Stimulated activated naive CD8-positive, alpha-beta T cell treated with anti-CD3 and anti-CD28 coated beads, Interleukin-15, Interleukin-2, amounts not matched to agents 100 ng/mL and 50 ng/mL, for 24 hours (primary cell): ENCODE measurements around the gene PRDX1.
"Not testable (repeated sequence)": the region's sequence is repeated elsewhere in the genome, so short reads cannot be mapped to it uniquely, and the experiment has no call there.

Experiments
- H3K27ac Mint-ChIP-seq: one replicate; pipeline ENCODE4 v1.8.0; 2021; ENCODE audit warnings: mild to moderate bottlenecking, mixed read lengths
- H3K27me3 Mint-ChIP-seq: one replicate; pipeline ENCODE4 v1.8.0; 2021; ENCODE audit warnings: mixed read lengths
- H3K36me3 Mint-ChIP-seq: one replicate; pipeline ENCODE4 v1.8.0; 2021; ENCODE audit warnings: low read depth, mixed read lengths
- H3K4me1 Mint-ChIP-seq: one replicate; pipeline ENCODE4 v1.8.0; 2021; ENCODE audit warnings: low read depth, mixed read lengths
- H3K4me3 Mint-ChIP-seq: one replicate; pipeline ENCODE4 v1.8.0; 2021; ENCODE audit warnings: mild to moderate bottlenecking, mixed read lengths
- H3K9me3 Mint-ChIP-seq: one replicate; pipeline ENCODE4 v1.8.0; 2021; ENCODE audit warnings: mixed read lengths

PRDX1 gene

DNA sequence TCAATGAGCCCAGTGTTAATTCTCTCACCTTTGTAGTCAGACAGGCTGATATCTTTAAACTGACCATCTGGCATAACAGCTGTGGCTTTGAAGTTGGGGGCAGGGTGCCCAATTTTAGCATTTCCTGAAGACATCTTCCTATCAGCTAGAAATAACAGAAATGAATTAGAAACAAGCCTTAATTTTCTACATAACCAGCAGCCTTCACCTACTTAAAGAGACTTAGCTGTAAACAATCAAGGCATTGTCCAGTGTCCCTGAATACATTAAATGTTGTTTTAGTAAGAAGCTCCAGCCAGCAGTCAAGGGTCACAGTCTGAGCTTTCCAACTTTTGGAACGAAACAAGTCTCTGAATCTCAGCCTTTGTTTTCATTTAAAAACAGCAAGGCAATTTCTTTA is 2.8 kb downstream of the PRDX1 start:
- Mint-ChIP-seq H3K4me1 (peaks cover 68% of the 10 kb centered on the region), H3K27ac (no peak overlapping the region), H3K9me3 (no peaks in the 10 kb centered on the region), H3K36me3 (peaks cover 51% of the 10 kb centered on the region), H3K27me3 (no peaks in the 10 kb centered on the region), H3K4me3 (peak overlapping the region; percentile 96)

DNA sequence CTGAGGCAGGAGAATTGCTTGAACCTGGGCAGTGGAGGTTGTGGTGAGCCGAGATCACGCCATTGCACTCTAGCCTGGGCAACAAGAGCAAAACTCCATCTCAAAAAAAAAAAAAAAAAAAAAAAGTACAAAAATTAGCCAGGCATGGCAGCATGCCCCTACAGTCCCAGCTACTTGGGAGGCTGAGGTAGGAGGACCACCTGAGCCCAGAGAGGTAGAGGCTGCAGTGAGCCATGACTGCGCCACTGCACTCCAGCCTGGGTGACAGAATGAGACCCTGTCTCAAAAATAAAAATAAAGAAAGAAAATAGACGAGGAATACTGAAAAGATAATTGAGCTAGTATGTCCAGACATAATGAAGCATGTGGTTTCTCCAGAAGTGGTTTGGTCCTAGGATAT is 3.3 kb downstream of the PRDX1 start:
- not testable (repeated sequence) for H3K9me3 Mint-ChIP-seq, H3K27me3 Mint-ChIP-seq
- Mint-ChIP-seq H3K4me1 (peaks cover 62% of the 10 kb centered on the region), H3K27ac (peak overlapping the region; percentile 52), H3K36me3 (peaks cover 56% of the 10 kb centered on the region), H3K4me3 (peak overlapping the region; percentile 96)

DNA sequence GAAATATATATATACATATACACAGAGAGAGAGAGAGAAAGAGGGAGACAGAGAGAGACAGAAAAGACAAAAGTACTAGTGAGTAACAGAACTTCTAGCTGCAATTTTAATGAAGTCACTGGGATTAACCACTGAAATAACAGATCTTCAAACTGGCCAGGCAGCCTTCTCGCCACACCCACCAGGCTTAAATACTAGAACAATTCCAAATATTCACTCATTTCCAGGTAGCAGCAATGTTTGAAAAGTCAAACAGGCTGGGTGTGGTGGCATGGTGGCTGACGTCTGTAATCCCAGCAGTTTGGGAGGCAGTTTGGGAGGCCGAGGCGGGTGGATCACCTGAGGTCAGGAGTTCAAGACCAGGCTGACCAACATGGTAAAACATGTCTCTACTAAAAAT is 5.2 kb downstream of the PRDX1 start:
- Mint-ChIP-seq H3K27me3 (no peaks in the 10 kb centered on the region), H3K4me3 (no peak overlapping the region), H3K27ac (peak overlapping the region; percentile 47), H3K4me1 (peaks cover 47% of the 10 kb centered on the region), H3K36me3 (peaks cover 70% of the 10 kb centered on the region), H3K9me3 (no peaks in the 10 kb centered on the region)

DNA sequence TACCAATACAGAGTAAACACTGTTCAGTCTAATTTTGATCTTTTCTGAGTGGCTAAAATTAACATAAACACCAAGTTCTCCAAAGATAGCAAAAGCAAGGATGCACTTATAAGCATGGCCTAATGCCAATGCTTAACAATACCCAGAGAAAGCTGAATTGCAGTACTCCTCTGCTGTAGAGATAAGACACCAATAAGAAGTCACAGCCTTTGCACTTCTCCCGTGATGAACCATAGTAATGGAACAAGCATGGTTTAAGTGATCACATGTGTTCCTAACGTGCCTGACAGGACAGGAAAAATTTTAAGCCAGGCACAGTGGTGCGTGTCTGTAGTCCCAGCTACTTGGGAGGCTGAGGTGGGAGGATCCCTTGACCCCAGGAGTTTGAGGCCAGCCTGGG is 5.6 kb downstream of the PRDX1 start:
- H3K27ac Mint-ChIP-seq, result peak overlapping the region; percentile 47
- no peak overlapping the region for H3K4me3 Mint-ChIP-seq
- peaks cover 47% of the 10 kb centered on the region for H3K4me1 Mint-ChIP-seq
- H3K36me3 Mint-ChIP-seq, result peaks cover 75% of the 10 kb centered on the region
- no peaks in the 10 kb centered on the region for H3K9me3 Mint-ChIP-seq
- no peaks in the 10 kb centered on the region for H3K27me3 Mint-ChIP-seq

GRCh38 chr1:45513532-45514260 is 8.0 kb downstream of the PRDX1 start:
- H3K36me3 Mint-ChIP-seq, result peaks cover 82% of the 10 kb centered on the region

DNA sequence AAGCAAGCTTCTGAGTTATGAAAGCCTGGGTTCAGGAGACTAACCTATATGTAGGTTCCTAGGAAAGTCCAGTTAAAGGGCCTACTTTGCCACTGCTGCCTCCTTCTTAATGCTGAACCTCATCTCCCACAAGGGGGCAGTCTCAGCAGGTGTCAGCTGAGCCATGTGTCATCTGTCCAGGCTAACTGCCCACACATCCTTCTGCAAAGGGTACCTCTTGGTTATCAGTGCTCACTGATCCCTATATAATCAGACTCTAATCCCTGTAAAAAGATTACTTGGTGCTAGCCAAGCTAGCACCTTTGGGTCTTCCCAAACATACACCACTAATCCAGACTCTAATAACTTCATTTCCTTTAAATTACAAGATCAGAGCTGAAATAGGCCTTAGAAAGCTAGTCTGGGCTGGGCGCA is 9.0 kb downstream of the PRDX1 start:
- Mint-ChIP-seq H3K9me3 (no peaks in the 10 kb centered on the region), H3K4me3 (no peak overlapping the region), H3K27ac (no peak overlapping the region), H3K27me3 (no peaks in the 10 kb centered on the region), H3K36me3 (peaks cover 82% of the 10 kb centered on the region), H3K4me1 (peaks cover 27% of the 10 kb centered on the region)

More at GRCh38 chr1:45513532-45514260, 8.0 kb downstream of the PRDX1 start:
- Mint-ChIP-seq H3K4me1 (peaks cover 32% of the 10 kb centered on the region), H3K27ac (peak overlapping the region; percentile 21)
- H3K9me3 Mint-ChIP-seq, H3K4me3 Mint-ChIP-seq, H3K27me3 Mint-ChIP-seq: not testable (repeated sequence)

- Mint-ChIP-seq H3K27me3 (no peaks in the 10 kb centered on the region), H3K4me1 (peaks cover 14% of the 10 kb centered on the region), H3K27ac (no peak overlapping the region), H3K4me3 (no peak overlapping the region), H3K36me3 (peaks cover 70% of the 10 kb centered on the region), H3K9me3 (no peaks in the 10 kb centered on the region)
These were observed 10.6 kb downstream of the PRDX1 start for GRCh38 chr1:45510972-45511527.

DNA sequence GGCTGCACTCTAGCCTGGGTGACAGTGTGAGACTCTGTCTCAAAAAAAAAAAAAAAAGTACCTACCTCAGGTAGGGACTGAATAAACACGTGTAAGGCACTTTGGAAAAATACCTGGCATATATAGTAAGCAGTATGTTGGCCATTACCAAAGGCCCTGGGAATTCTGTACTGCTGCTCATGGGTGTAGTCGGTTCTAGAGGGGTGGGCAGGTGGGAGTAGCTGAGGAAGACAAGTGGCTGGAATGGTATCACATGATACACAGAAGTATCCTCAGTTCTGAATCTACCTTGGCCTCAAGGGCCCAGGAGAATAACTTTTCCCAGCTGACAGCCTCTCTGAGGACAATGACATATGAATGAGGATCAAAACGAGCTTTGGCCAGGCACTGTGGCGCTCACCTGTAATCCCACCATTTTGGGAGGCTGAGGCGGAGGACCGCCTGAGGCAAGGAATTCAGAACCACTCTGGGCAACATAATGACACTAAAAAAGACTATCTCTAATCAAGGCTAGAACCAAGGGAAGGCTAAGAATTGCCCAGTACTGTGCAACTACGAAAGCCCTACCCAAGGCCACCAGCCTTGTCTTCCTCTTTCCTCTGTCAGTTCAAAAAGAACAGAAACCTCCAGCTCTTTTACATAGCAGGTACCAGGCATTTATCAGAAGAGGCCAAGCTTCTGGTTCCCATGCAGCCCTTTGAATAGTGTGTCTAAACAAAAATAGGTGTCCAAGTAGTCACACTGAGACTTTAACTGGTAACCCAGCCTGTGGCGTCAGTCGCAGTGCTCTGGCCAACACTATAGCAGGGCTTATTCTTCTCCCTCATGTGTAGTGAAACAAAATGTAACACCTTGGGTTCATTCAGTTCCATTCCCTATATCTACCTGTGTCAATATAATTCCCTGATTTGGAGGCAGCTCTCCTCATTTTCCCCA is 11.4 kb downstream of the PRDX1 start:
- no peak overlapping the region for H3K4me3 Mint-ChIP-seq
- H3K9me3 Mint-ChIP-seq, result no peaks in the 10 kb centered on the region
- H3K36me3 Mint-ChIP-seq, result peaks cover 63% of the 10 kb centered on the region
- no peaks in the 10 kb centered on the region for H3K27me3 Mint-ChIP-seq
- peaks cover 8% of the 10 kb centered on the region for H3K4me1 Mint-ChIP-seq
- no peak overlapping the region for H3K27ac Mint-ChIP-seq

DNA sequence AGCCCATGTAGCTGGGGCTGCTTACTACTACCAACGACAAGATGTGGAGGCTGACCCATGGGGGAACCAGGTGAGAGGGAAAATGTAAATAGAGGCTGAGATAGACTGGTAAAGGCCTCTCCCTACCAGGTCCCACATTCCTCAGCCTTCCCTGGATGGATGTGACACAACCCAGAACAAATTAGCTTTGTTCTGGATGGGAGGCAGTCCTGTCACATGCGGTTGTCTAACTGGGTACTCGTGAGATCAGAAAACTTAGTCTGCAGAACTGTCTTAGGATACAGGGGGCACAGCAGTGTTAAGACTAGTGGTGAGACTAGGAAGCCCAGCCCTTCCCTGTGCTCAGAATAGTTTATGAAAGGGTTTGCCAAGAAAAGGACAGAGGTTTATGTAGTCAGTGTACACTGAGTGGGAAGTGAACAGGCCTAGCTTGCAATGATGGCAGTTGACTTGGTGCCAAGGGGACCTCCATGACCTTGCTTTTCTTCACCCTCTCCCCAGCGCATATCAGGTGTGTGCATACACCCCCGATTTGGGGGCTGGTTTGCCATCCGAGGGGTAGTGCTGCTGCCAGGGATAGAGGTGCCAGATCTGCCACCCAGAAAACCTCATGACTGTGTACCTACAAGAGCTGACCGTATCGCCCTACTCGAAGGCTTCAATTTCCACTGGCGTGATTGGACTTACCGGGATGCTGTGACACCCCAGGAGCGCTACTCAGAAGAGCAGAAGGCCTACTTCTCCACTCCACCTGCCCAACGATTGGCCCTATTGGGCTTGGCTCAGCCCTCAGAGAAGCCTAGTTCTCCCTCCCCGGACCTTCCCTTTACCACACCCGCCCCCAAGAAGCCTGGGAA is 13.2 kb downstream of the PRDX1 start:
- Mint-ChIP-seq H3K4me3 (no peak overlapping the region), H3K4me1 (peaks cover 3% of the 10 kb centered on the region), H3K27me3 (no peaks in the 10 kb centered on the region), H3K36me3 (peaks cover 45% of the 10 kb centered on the region), H3K27ac (no peak overlapping the region), H3K9me3 (no peaks in the 10 kb centered on the region)

DNA sequence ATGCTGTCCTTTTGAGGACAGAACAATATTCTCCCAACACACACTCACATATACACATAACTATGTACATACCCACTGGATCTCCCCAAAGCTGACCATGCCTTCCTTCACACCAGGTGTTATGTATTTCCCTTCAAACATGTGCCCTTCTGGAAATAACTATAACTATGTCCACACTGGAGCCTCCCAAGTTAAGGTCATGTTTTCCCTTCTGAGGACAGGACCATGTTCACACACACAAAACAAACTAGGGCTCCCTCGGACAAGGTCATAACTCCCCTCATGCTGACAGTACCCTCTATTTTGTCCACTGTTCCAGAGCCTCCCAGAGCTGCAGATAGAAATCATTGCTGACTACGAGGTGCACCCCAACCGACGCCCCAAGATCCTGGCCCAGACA is 13.8 kb downstream of the PRDX1 start:
- H3K27ac Mint-ChIP-seq, result no peak overlapping the region
- peaks cover 39% of the 10 kb centered on the region for H3K36me3 Mint-ChIP-seq
- H3K9me3 Mint-ChIP-seq, result no peaks in the 10 kb centered on the region
- peaks cover 3% of the 10 kb centered on the region for H3K4me1 Mint-ChIP-seq
- no peak overlapping the region for H3K4me3 Mint-ChIP-seq
- no peaks in the 10 kb centered on the region for H3K27me3 Mint-ChIP-seq

- Mint-ChIP-seq H3K4me1 (peaks cover 1% of the 10 kb centered on the region), H3K27me3 (no peaks in the 10 kb centered on the region), H3K27ac (peak overlapping the region; percentile 51)
These were observed 14.5 kb downstream of the PRDX1 start for GRCh38 chr1:45507195-45507594.

GRCh38 chr1:45503462-45504360 is 18.0 kb downstream of the PRDX1 start:
- H3K4me1 Mint-ChIP-seq, result peaks cover 35% of the 10 kb centered on the region
- peaks cover 9% of the 10 kb centered on the region for H3K36me3 Mint-ChIP-seq
- H3K27me3 Mint-ChIP-seq, result no peaks in the 10 kb centered on the region
- H3K27ac Mint-ChIP-seq, result no peak overlapping the region
- H3K4me3 Mint-ChIP-seq, result no peak overlapping the region
- no peaks in the 10 kb centered on the region for H3K9me3 Mint-ChIP-seq

More at GRCh38 chr1:45507195-45507594, 14.5 kb downstream of the PRDX1 start:
- no peak overlapping the region for H3K4me3 Mint-ChIP-seq
- H3K9me3 Mint-ChIP-seq, result no peaks in the 10 kb centered on the region
- H3K36me3 Mint-ChIP-seq, result peaks cover 33% of the 10 kb centered on the region

DNA sequence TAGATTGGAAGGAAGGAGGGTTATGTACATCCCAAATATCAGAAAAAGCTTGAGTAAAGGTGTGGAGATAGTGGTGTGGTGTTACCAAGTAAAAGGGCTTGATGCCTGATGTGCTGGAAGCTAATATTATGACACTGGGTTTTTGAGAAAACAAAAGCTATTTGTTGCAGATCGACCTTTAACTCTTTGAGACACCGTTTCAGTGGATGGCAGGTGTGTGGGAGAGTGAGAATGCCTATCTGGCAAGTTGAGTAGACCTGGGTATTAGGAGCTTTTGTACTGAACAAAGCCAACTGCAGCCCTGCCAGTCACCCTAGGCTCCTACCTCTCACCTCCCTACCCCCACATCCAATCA is 20.2 kb downstream of the PRDX1 start:
- Mint-ChIP-seq H3K27ac (peak overlapping the region; percentile 29), H3K36me3 (no peaks in the 10 kb centered on the region)

GRCh38 chr1:45499415-45499769 is 22.3 kb downstream of the PRDX1 start:
- peak overlapping the region; percentile 91 for H3K4me3 Mint-ChIP-seq
- H3K9me3 Mint-ChIP-seq, result no peaks in the 10 kb centered on the region
- no peaks in the 10 kb centered on the region for H3K36me3 Mint-ChIP-seq
- no peaks in the 10 kb centered on the region for H3K27me3 Mint-ChIP-seq
- H3K4me1 Mint-ChIP-seq, result peaks cover 37% of the 10 kb centered on the region
- peak overlapping the region; percentile 95 for H3K27ac Mint-ChIP-seq

More for the DNA sequence above, 20.2 kb downstream of the PRDX1 start:
- Mint-ChIP-seq H3K9me3 (no peaks in the 10 kb centered on the region), H3K27me3 (no peaks in the 10 kb centered on the region), H3K4me1 (peaks cover 37% of the 10 kb centered on the region), H3K4me3 (peak overlapping the region; percentile 91)
